ENCODE results near the gene SIMC1. TPM values are rescaled to one million over a fixed set of nuclear protein-coding genes. Genes with fewer than 3 reads are reported as not detected.

The SIMC1 gene
- total RNA-seq, 1 donor from 2014 or later, result 43.6 TPM

- Mint-ChIP-seq H3K36me3 (ENCODE audit: low read depth) (peaks cover 4% of the 10 kb centered on the region), H3K27me3 (ENCODE audit: low read depth) (no peaks in the 10 kb centered on the region), H3K4me3 (peak overlapping the region; percentile 100), H3K27ac (ENCODE audit: unreplicated experiment) (peak overlapping the region; percentile 100), H3K4me1 (peaks cover 33% of the 10 kb centered on the region), H3K9me3 (no peaks in the 10 kb centered on the region)
- DNase-seq (ENCODE audit: low read depth, low spot score), result peak; percentile 14
- no peak for TF ChIP-seq CTCF (conservative IDR thresholded peaks at IDR 0.05)
These were observed 149.8 kb downstream of the SIMC1 start for GRCh38 chr5:176388003-176388443.

- peaks cover 4% of the 10 kb centered on the region for H3K36me3 Mint-ChIP-seq (ENCODE audit: low read depth)
- TF ChIP-seq CTCF (conservative IDR thresholded peaks at IDR 0.05), result no peak
- H3K4me1 Mint-ChIP-seq, result peaks cover 33% of the 10 kb centered on the region
- peak within 1 kb of the TSS; percentile 100 for H3K4me3 Mint-ChIP-seq
- DNase-seq (ENCODE audit: low read depth, low spot score), result peak; percentile 98
- no peaks in the 10 kb centered on the region for H3K9me3 Mint-ChIP-seq
- peak within 1 kb of the TSS; percentile 100 for H3K27ac Mint-ChIP-seq (ENCODE audit: unreplicated experiment)
- no peaks in the 10 kb centered on the region for H3K27me3 Mint-ChIP-seq (ENCODE audit: low read depth)
These were observed 150.4 kb downstream of the SIMC1 start, which contains the start of the genes HIGD2A and NOP16 for GRCh38 chr5:176388444-176389134. HIGD2A (plus strand) TSS chr5:176388751; CDS start chr5:176388820, 69 bp downstream. NOP16 (minus strand) TSS chr5:176388598; CDS start chr5:176388539, 59 bp downstream.

GRCh38 chr5:176389135-176390123 lies 151.2 kb downstream of the SIMC1 start:
- Mint-ChIP-seq H3K9me3 (no peaks in the 10 kb centered on the region), H3K4me1 (peaks cover 33% of the 10 kb centered on the region), H3K27me3 (ENCODE audit: low read depth) (no peaks in the 10 kb centered on the region), H3K36me3 (ENCODE audit: low read depth) (peaks cover 4% of the 10 kb centered on the region), H3K4me3 (peak overlapping the region; percentile 100), H3K27ac (ENCODE audit: unreplicated experiment) (peak overlapping the region; percentile 100)
- DNase-seq (ENCODE audit: low read depth, low spot score), result no peak
- TF ChIP-seq CTCF (conservative IDR thresholded peaks at IDR 0.05), result no peak

GRCh38 chr5:176391479-176391878 lies 153.3 kb downstream of the SIMC1 start:
- no peak overlapping the region for H3K27ac Mint-ChIP-seq (ENCODE audit: unreplicated experiment)
- H3K4me3 Mint-ChIP-seq, result peak overlapping the region; percentile 54
- no peak for DNase-seq (ENCODE audit: low read depth, low spot score)
- peaks cover 26% of the 10 kb centered on the region for H3K4me1 Mint-ChIP-seq
- H3K27me3 Mint-ChIP-seq (ENCODE audit: low read depth), result no peaks in the 10 kb centered on the region
- no peaks in the 10 kb centered on the region for H3K9me3 Mint-ChIP-seq
- H3K36me3 Mint-ChIP-seq (ENCODE audit: low read depth), result no peaks in the 10 kb centered on the region
- TF ChIP-seq CTCF (conservative IDR thresholded peaks at IDR 0.05), result no peak

- no peaks in the 10 kb centered on the region for H3K27me3 Mint-ChIP-seq (ENCODE audit: low read depth)
- H3K4me1 Mint-ChIP-seq, result peaks cover 20% of the 10 kb centered on the region
- no peak overlapping the region for H3K27ac Mint-ChIP-seq (ENCODE audit: unreplicated experiment)
- peak overlapping the region; percentile 54 for H3K4me3 Mint-ChIP-seq
- H3K9me3 Mint-ChIP-seq, result no peaks in the 10 kb centered on the region
- DNase-seq (ENCODE audit: low read depth, low spot score), result no peak
- TF ChIP-seq CTCF (conservative IDR thresholded peaks at IDR 0.05), result no peak
- H3K36me3 Mint-ChIP-seq (ENCODE audit: low read depth), result no peaks in the 10 kb centered on the region
These were observed 153.8 kb downstream of the SIMC1 start for GRCh38 chr5:176391999-176392398.
